MCF 10A (cell line): Measurements from ENCODE around the gene TBR1. TPM values are rescaled to one million over a fixed set of nuclear protein-coding genes. Genes with fewer than 3 reads are reported as not detected.

Source experiments
- BruUV-seq: library from RNA; stranded (reverse); fragments of 400-500 nt; replicated peaks from 2 replicates; lab custom pipeline; 2021; lab: Mats Ljungman, UMichigan
- CTCF ChIA-PET: fragments of 300-600 bp; sonication (Branson Sonifier 250); formaldehyde crosslinking; extraction: SDS; loops from one replicate; lab custom pipeline; 2021; ENCODE audit warnings: antibody characterized with exemption, inconsistent platforms; lab: Yijun Ruan, JAX
- POLR2A ChIA-PET: fragments of 300-600, 350-650 bp; sonication (Branson Sonifier 250); formaldehyde crosslinking; extraction: SDS; loops from one replicate; lab custom pipeline; 2020; ENCODE audit warnings: antibody characterized with exemption, inconsistent platforms; lab: Yijun Ruan, JAX
- DNase-seq: peaks from one replicate; pipeline ENCODE4 v3.0.0-alpha.2; 2018; ENCODE audit not compliant: unreplicated experiment
- H3K27ac Mint-ChIP-seq: one replicate; pipeline ENCODE4 v1.8.0; 2022; ENCODE audit warnings: mild to moderate bottlenecking, low read depth, mixed read lengths; ENCODE audit not compliant: unreplicated experiment
- H3K27me3 Mint-ChIP-seq: one replicate; pipeline ENCODE4 v1.8.0; 2022; ENCODE audit warnings: mixed read lengths; ENCODE audit not compliant: insufficient read depth, unreplicated experiment
- H3K36me3 Mint-ChIP-seq: one replicate; pipeline ENCODE4 v1.8.0; 2022; ENCODE audit warnings: mild to moderate bottlenecking, moderate library complexity, mixed read lengths; ENCODE audit not compliant: insufficient read depth, unreplicated experiment
- H3K4me1 Mint-ChIP-seq: one replicate; pipeline ENCODE4 v1.8.0; 2022; ENCODE audit warnings: mixed read lengths; ENCODE audit not compliant: insufficient read depth, unreplicated experiment
- H3K4me3 Mint-ChIP-seq: one replicate; pipeline ENCODE4 v1.8.0; 2022; ENCODE audit warnings: mild to moderate bottlenecking, moderate library complexity, mixed read lengths; ENCODE audit not compliant: unreplicated experiment
- H3K9me3 Mint-ChIP-seq: one replicate; pipeline ENCODE4 v1.8.0; 2022; ENCODE audit warnings: mixed read lengths; ENCODE audit not compliant: unreplicated experiment
- intact Hi-C: fragments of 100-400 bp; cut with micrococcal nuclease; formaldehyde crosslinking; loops from 2 replicates; pipeline ENCODE4 v1.14.1; 2022
- total RNA-seq: library from RNA; stranded (reverse); gene quantifications from 2 replicates; pipeline ENCODE4 v1.2.3, GENCODE V29; 2022
- TF ChIP-seq, protein P1 (sequence below): fragments of 200-600 bp; IDR thresholded peaks from one replicate; pipeline ENCODE4 v1.8.0; 2022; ENCODE audit warnings: antibody characterized with exemption, mild to moderate bottlenecking; ENCODE audit not compliant: unreplicated experiment

TBR1 gene
- total RNA-seq, 1 experiment from 2014 or later: 0.26 TPM

DNA sequence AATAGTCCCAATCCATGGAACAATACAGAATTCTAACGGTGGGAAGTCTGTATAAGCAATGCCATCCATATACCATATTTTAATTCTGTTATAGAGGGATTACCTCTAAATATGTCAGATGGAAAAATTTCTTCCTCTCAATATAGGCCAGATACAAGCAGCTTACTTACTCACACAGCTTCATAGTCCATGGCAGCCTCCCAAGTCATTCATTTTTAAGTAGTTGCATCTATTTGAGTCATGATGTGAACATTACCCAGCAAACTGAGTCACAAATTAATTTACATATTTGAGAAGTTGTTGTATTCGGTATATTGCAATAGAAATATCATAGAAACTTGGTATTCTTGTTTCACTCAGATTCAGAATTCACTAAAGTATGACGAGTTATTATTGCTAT, 20.3 kb downstream of the TBR1 start:
- ChIA-PET CTCF (interaction anchor here (0.5 to 0.7 kb wide), 2 partner anchors 9 to 720 kb away, joined by 3 to 5 read pairs; no protein-coding TSS in a partner anchor), POLR2A (interaction anchor here (0.6 kb wide), 1 partner anchor 128 kb away, joined by 3 read pairs; the partner anchor contains the start of gene PSMD14)
- no peaks in the 10 kb centered on the region for H3K4me1 Mint-ChIP-seq
- TF ChIP-seq, protein P1, sequence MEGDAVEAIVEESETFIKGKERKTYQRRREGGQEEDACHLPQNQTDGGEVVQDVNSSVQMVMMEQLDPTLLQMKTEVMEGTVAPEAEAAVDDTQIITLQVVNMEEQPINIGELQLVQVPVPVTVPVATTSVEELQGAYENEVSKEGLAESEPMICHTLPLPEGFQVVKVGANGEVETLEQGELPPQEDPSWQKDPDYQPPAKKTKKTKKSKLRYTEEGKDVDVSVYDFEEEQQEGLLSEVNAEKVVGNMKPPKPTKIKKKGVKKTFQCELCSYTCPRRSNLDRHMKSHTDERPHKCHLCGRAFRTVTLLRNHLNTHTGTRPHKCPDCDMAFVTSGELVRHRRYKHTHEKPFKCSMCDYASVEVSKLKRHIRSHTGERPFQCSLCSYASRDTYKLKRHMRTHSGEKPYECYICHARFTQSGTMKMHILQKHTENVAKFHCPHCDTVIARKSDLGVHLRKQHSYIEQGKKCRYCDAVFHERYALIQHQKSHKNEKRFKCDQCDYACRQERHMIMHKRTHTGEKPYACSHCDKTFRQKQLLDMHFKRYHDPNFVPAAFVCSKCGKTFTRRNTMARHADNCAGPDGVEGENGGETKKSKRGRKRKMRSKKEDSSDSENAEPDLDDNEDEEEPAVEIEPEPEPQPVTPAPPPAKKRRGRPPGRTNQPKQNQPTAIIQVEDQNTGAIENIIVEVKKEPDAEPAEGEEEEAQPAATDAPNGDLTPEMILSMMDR: no peak
- intact Hi-C loops: no loop called here
- peak; percentile 68 for DNase-seq
- no peaks in the 10 kb centered on the region for H3K9me3 Mint-ChIP-seq
- no peak overlapping the region for H3K4me3 Mint-ChIP-seq
- H3K27ac Mint-ChIP-seq: no peak overlapping the region
- BruUV-seq: no TSS peak
- no peaks in the 10 kb centered on the region for H3K36me3 Mint-ChIP-seq
- no peaks in the 10 kb centered on the region for H3K27me3 Mint-ChIP-seq

DNA sequence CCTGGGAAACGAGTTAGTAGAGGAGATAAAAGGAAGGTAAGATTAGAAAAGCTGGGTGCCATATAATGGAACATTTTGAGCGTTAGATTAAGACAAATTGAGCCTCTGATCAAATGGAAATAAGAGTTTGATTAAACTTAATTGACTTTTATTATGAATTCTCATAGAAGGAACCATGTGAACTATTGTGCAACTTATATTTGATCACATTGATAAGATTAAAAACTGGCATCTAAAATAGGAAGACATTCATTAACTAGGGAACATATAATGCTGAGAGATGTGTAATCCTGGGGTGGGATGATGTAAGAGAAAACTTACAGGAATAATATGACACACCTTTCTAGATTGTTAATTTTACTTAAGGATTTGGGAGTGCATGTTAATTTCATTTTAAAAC, 22.5 kb downstream of the TBR1 start:
- ChIA-PET CTCF (no interaction called here), POLR2A (interaction anchor here (0.7 kb wide), 1 partner anchor 1586 kb away, joined by 3 read pairs; no protein-coding TSS in a partner anchor)
- no TSS peak for BruUV-seq
- TF ChIP-seq, protein P1: no peak
- Mint-ChIP-seq H3K4me3 (no peak overlapping the region), H3K27ac (no peak overlapping the region), H3K4me1 (no peaks in the 10 kb centered on the region), H3K27me3 (no peaks in the 10 kb centered on the region), H3K36me3 (no peaks in the 10 kb centered on the region), H3K9me3 (no peaks in the 10 kb centered on the region)
- no peak for DNase-seq
- intact Hi-C loops: no loop called here

DNA sequence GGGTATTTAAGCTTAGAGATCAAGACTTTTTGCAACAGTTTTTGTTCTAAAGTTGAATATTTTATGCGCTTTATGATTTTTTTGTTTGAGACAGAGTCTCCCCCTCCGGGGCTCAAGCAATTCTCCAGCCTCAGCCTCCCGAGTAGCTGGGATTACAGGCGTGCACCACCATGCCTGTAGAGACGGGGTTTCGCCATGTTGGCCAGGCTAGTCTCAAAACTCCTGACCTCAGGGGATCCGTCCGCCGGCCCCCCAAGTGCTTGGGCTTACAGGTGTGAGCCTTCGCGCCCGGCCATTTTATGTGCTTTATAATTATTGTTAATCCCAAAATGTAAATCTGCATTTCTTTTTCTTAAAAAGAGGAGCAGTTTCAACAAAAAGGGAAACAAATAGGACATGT, 29.0 kb downstream of the TBR1 start:
- ChIA-PET CTCF (interaction anchor here (0.6 to 0.7 kb wide), 3 partner anchors 9 to 594 kb away, joined by 3 to 5 read pairs (median 3); no protein-coding TSS in a partner anchor), POLR2A (no interaction called here)
- DNase-seq: no peak
- BruUV-seq: no TSS peak
- Mint-ChIP-seq H3K9me3 (no peaks in the 10 kb centered on the region), H3K27me3 (no peaks in the 10 kb centered on the region), H3K4me3 (no peak overlapping the region), H3K36me3 (no peaks in the 10 kb centered on the region), H3K27ac (no peak overlapping the region), H3K4me1 (no peaks in the 10 kb centered on the region)
- intact Hi-C loops: no loop called here
- TF ChIP-seq, protein P1: no peak

DNA sequence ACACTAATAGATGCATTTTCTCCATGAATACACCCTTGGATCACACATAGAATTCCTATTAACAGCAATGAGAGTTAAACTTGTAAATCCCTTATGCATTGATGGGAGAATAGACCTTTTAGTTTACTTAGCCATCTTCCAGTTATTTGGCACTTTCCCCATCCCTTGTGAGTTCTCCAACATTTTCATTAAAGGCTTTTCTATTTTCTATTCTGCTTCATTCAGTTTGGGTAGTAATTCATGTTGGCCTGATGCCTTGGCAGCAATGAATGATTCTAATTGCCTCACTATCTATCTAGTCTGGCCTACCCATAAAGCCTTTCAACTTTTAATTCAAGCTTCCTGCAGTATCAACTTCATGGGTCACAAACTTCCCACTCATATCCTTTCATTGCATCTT, 32.3 kb downstream of the TBR1 start:
- H3K36me3 Mint-ChIP-seq: no peaks in the 10 kb centered on the region
- no peaks in the 10 kb centered on the region for H3K4me1 Mint-ChIP-seq
- no TSS peak for BruUV-seq
- intact Hi-C loops: no loop called here
- no peaks in the 10 kb centered on the region for H3K9me3 Mint-ChIP-seq
- no peak overlapping the region for H3K4me3 Mint-ChIP-seq
- no peak for DNase-seq
- no peak overlapping the region for H3K27ac Mint-ChIP-seq
- TF ChIP-seq, protein P1: no peak
- ChIA-PET CTCF (interaction anchor here (1.0 kb wide), 1 partner anchor 21 kb away, joined by 3 read pairs; no protein-coding TSS in a partner anchor), POLR2A (interaction anchor here (0.6 kb wide), 1 partner anchor 1810 kb away, joined by 3 read pairs; no protein-coding TSS in a partner anchor)
- H3K27me3 Mint-ChIP-seq: no peaks in the 10 kb centered on the region
